Upper lobe of left lung (tissue), 4 donors: Measurements from ENCODE around the gene SLC20A1.
A peak's percentile ranks its signal among the peaks of the same experiment; 100 is the strongest.

Experiments
- CTCF ChIP-seq, 6 experiments: fragments of 450-650 bp in 4 of 6; fragments of 200-600 bp in 2 of 6; sonication (generic) in 2 of 6; IDR thresholded peaks; one replicate each; pipeline ENCODE4 v1.5.1; 2016 to 2019; ENCODE audit warnings: antibody characterized with exemption in 6 of 6
- EP300 ChIP-seq, 4 donors: sonication (generic); formaldehyde crosslinking; IDR thresholded peaks; one replicate each; pipeline ENCODE4 v1.5.1; 2017; ENCODE audit warnings: antibody characterized with exemption in 4 of 4, control low read depth in 2 of 4
- POLR2A ChIP-seq, 4 donors: fragments of 450-650 bp; IDR thresholded peaks; one replicate each; pipeline ENCODE4 v1.5.1; 2016 to 2017; ENCODE audit warnings: antibody characterized with exemption in 4 of 4, mild to moderate bottlenecking in 2 of 4
- POLR2AphosphoS5 ChIP-seq, 2 donors: sonication (generic); formaldehyde crosslinking; IDR thresholded peaks; one replicate each; pipeline ENCODE4 v1.5.1; 2017; ENCODE audit warnings: antibody characterized with exemption in 2 of 2

DNA sequence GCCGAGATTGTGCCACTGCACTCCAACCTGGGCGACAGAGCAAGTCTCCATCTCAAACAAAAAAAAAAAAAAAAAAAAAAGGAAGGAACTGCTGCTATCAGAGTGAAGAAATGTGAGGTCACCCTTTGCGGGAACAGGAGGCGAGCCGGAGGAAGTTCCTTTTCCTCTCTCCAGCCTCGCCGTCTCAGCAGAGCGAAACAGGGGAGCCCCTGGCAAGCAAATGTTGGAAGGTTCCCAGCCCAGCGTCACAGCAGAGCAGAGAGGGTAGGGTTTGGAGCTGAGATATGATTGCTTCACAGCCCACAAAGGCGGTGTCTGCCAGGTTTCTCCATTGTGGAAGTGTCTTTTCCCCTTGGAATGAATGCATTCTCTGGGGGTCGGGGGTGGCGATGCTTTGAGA, 28.5 kb downstream of the SLC20A1 start:
- TF ChIP-seq POLR2AphosphoS5 (IDR thresholded peaks at IDR 0.05) (peak; percentile 59 to 63), CTCF (IDR thresholded peaks at IDR 0.05) (no peak), POLR2A (IDR thresholded peaks at IDR 0.05) (no peak), EP300 (IDR thresholded peaks at IDR 0.05) (no peak)
